ENCODE results near the gene TMEM131.
"Not testable (repeated sequence)": the region's sequence is repeated elsewhere in the genome, so short reads cannot be mapped to it uniquely, and the experiment has no call there.

TMEM131 gene

DNA sequence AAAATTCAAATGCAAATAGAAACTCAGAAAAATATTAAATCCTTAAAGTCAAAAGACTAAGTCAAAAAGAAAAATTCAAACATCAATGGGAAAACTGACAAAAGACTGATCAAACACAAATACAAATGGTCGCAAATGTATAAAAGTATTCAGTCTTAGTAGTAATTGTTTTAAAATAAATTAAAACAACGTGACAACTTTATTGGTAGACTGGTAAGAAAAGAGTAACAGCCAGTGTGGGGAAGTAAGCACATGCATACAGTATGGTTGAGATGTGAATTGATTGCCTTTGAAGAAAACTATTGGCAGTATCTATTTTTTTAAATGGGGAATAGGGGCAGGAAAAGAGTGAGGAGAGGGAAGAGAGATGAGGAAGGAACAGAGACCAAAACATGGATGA lies 9.8 kb downstream of the TMEM131 start:
- DNase-seq = no peak

DNA sequence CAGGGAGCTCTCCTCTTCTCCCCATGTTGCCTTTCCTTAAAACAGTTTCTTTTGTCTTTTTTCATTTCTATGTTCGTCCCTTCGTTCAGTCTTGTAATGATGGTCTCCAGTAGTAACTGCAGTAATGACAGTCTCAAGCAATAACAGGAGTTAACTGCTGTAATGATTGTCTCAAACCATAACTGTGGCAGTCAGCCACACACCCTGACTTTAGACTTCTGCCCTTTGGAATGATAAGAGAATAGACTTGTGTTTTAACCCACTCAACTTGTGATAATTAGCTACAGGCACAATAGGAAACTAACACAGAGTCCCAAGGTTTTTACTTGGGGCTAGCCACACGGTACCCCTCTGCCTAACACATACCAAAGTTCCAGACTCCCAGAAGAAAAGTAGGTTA lies 12.1 kb downstream of the TMEM131 start:
- no peak for DNase-seq

DNA sequence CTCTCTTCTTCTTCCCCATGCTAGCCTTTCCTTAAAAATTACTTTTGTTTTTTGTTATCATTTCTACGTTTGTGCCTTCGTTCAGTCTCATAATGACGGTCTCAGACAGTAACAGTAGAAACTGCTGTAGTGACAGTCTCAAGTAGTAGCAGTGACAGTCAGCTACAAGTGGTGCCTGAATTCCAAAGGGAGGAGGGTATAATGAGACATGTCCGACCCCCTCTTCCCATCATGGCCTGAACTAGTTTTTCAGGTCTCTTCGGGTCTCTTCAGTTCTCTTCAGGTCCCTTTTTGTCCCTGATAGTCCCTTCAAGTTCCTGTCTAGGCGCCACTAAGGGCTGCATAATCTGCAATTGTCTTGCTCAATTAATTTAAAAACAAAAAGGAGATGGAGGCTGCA lies 12.6 kb downstream of the TMEM131 start:
- DNase-seq = no peak

DNA sequence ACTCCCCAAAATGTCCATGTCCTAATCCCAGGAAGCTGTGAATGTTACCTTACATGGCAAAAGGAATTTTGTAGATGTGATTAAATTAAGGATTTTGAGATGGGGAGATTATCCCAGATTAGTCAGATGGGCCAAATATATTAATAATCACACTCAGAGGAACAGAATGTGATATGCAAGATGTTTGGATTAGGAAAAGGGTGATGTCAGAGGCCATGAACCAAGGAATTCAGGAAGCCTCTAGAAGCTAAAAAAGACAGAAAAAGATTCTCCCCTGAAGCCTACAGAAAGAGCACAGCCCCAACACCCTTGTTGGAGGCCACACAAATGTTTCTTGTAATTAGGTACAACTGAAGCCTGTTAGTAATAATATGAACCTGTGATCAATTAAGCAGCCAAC lies 13.1 kb downstream of the TMEM131 start:
- DNase-seq = no peak

DNA sequence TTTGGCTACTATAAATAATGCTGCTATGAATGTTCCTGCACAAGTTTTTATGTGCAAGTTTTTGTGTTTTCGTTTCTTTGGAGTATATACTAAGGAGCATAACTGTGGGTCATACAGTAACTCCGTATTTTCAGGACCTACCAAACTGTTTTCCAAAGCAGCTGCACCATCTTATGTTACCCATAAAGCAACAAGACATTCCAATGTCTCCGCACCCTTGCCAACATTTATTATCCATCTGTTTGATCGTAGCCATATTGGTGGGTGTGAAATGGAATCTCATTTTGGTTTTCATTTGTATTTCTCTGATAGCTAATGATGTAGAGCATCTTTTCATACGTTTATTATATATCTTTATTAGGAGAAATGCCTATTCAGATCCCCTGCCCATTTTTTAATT lies 13.8 kb downstream of the TMEM131 start:
- DNase-seq = no peak

DNA sequence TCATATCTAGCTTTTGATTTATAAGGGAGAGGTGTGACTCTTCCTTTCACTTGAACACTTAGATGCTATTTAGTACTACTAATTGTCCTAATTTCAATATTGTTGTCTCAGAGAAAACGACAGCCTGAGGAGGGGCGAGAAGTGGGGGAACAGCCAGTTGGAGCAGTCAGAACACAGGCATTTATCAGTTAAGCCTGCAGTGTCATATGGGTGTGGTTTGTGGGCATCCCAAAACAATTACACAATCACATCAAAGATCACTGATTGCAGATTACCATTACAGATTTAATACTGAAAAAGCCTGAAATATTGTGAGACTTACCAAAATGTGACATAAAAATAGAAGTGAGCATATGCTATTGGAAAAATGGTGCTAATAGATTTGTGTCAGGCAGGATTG lies 15.8 kb downstream of the TMEM131 start:
- DNase-seq = no peak

DNA sequence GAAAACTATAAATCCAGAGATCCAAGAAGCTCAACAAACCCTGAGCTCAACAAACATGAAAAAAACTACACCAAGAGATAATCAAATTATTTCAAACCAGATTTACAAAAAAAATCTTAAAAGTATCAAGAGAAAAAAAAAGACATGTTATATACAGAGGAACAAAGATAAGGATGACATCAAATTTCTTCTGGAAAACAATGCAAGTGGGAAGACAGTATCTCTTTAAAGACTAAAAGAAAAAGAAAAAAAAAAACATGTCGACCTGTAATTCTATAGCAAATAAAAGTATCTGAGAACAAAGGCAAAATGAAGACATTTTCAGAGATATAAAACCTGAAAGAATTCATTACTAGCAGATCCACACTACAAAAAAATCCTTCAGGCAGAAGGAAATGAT lies 21.3 kb downstream of the TMEM131 start:
- DNase-seq = no peak

DNA sequence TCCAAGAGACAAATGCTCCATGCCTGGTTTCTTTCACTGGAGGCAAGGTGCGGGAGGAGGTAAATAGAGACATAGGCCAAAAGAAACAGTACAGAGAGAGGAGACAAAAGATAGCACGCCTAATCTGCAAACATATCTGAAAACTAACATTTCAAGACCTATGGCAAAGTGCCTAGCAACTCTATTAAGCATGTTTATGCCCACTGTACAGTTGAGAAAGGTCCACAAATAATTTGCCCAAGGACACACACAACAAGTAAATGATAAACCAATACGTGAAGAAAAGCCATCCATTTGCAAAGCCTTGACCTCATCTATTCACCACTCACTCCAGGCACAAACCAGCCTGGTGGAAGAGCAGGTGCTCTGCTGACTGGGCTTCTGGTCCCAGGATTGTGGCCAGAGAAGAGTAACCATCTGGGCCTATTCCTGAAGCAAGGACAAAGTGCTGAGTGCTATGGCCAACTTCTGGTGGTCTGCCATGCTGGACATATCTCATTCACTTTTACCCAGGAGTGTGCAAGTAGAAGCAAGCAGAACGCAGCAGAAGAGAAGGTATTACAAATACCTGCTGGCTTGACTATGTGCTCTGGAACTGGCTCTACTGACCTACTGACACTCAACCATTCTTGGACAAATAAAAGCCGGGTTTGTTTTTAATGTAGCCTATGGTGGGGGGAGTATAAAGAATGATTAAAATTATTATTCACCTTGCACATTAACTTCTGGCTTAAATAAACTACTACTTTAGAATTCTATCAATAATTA lies 25.3 kb downstream of the TMEM131 start:
- DNase-seq = no peak

DNA sequence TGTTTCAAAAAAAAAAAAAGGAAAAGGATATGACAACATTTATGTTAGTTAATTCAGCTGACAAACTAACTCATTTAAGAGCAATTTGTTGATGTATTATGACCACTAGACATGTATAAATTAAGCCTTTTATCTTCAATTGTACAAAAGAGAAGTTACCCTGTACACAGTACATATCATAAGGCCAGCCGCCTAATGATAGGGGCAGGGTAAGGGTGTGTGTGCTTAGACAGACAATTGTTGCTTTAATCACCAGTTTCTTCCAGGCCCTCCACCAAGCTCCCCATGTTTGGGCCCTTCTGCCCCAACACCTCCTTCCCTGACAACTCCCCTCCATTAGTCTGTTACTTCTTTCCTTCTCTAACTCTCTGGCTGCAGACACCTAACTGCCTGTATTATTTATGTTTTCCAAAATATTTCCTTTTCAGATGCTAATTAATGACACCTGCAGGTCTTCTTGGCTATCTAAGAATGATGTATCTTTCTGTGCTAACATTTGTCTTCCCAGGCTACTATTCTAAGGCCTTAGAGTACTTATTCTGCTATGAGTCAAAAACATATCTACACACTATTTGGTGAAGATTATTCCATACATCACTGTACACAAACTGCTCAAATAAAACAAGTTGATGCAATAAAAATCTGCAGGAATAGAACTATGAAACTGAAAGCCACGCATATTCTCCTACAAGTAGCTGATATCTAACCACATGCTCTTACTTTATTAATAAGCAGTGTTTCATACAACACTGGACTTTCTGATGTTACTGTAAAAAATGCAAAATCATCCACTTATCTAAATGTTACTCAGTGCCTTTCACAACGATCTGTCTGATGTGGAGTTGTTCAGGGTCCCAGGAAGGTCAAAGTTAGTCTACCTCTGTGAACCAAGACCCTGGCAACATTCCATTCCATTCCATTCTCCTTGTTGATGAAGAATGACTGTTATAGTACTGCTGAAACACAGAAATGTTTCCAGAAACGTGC lies 26.4 kb downstream of the TMEM131 start:
- no peak for DNase-seq

DNA sequence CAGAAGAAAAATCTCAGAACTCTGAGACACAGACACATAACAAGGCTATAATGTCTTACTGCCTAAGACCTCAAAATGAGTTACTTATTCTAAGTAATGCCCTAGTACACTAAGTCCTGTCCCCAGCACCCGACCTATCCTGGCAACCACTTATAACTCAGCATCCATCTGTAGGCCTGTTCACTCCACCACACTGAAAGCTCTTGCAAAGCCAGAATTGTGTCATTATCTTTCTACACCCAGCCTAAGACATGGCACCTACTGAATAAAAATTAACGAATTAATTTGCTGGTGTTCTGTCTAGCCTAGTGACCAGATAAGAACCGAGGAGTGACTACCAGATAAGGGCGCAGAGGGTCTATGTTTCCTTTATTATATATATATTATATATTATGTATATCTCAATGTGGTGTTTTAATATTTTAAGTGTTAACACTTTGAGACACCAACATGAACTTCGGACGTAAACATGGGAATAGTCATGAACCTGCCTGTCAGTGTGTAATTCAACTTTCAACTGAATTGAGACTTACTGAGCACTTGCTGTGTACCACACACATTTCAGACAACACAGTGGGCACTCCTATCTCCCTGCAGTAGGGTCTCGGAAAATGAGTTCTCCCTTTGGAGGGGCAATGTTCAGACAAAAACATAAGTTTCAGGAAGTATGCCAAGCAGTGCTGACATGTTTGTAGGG lies 27.7 kb downstream of the TMEM131 start:
- DNase-seq = no peak

DNA sequence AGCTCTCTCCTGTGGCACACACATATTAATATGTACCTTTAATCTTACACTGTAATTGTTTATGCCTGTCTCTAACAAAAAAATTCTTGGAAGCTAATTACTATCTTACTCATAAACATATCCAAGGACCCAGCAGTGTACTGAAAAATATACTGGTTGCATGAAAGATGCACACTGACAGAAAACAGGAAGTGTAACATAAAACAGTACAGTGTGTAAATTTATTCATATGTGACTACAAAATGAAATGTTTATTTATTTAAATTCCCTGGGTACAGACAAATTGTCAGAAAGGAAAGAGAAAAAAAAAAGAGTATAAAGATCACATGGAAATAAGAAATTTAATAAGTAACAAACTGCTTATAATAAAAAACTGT lies 28.5 kb downstream of the TMEM131 start:
- no peak for DNase-seq

DNA sequence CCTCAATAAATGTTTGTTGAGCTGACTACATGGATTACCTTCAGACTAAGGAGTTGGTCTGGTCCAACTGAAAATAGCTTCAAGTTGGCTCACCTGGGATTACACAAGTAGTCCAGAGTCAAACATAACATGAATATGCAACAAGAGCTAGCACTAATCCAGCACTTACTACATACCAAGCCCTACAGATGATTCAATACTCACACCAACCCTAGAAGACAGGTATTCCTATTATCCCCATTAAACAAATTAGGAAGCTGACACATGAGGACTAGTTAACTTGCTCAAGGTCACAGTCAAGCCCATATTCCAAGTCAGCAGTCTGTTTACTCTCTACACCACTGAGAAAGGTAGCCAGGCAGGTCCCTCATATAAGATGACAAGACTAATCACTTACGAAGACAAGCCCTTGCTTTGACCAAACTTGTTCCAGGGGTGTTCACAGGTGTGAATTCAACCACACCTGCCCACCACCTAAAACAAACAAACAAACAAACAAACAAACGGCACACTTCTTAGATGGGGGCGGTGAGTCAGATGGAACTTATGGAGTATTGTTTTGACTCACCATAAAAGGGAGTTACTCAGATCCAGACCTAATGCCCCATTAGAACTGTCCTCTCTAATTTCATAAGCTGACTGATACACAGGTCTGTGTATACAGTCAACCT lies 29.1 kb downstream of the TMEM131 start:
- no peak for DNase-seq

DNA sequence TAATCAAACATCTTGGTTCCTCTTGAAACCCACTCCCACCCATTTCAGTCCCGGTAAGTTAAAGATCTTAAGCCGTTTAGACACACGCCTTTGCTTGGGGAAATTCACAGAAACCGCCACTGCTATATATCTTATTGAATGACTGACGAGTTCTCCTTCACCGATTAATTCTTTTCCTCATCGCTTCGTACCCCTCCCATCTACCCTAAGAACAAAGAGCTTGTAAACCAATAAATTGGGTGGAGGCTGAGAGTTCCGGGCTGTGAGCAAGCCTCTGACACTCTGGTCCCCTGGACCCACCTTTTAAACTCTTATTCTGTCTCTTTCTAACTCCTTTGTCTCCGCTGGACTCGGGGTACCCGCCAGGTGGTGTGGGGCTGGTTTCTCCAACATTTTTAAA lies 30.6 kb downstream of the TMEM131 start:
- no peak for DNase-seq

DNA sequence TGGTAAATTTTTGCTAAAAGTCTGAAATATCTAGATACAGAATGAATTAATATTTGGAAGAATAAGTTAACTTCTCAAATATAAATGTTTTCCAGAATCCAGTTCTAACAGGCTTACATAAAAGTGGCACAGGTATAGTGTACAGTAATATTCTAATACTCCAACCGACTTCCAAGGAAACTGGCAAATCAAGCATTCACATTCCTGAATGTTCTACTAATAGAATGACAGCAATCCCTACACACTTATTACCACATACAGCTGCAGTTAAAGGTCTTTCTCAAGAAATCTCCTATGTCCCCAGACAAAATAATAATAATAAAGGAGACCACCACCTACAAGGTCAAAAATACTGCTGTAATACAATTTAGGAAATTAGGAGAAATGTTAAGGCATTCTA lies 31.9 kb downstream of the TMEM131 start:
- no peak for DNase-seq

DNA sequence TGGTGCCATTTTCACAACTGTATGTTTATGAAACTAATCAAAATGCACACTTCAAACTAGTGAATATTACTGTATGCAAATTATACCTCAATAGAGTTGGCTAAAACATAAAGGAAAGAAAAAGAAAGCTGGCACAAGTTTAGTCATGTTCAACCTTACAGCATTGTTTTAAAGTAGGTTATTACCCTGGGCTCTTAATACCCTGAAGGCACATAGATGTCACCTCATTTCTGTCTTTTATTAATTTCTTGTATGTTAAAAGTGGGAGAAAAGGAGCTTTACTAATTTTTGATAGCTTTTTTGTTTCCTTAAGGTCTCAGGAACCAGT lies 32.7 kb downstream of the TMEM131 start:
- no peak for DNase-seq

DNA sequence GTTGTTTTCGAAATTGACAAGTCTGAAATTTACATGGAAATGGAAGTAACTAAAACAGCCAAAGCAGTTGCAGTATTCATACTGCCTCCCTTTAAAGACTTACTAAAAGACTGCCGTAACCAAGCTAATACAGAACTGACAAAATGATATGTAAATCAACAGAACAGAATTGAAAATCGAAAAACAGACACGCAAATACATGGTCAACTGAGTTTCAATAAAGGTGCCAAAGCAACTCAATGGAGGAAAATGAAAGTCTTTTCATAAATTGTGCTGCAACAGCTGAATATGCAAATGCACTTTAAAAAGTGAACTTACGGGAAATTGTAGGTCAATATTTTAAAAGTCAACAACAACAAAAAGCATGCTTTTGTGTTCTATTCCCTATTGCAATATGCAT lies 34.2 kb downstream of the TMEM131 start:
- DNase-seq = no peak

DNA sequence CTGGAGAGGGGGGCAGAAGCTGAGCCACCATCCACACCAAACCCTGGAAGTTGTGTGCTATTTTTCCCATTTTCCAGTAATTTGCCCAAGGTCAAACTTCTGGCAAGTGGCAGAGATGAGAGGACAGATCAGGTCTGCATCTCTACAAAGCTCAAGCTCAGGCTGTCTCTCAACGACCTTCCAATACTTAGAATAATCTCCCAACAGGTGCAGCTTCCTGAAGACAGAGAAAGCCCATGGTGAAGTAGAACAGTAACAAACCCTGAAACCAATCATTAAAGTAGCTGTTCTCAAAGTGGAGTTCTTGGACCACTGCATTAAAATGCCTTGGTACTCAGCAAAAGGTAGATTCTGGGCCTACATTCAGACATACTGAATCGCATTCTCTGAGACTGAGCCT lies 37.6 kb downstream of the TMEM131 start:
- no peak for DNase-seq

DNA sequence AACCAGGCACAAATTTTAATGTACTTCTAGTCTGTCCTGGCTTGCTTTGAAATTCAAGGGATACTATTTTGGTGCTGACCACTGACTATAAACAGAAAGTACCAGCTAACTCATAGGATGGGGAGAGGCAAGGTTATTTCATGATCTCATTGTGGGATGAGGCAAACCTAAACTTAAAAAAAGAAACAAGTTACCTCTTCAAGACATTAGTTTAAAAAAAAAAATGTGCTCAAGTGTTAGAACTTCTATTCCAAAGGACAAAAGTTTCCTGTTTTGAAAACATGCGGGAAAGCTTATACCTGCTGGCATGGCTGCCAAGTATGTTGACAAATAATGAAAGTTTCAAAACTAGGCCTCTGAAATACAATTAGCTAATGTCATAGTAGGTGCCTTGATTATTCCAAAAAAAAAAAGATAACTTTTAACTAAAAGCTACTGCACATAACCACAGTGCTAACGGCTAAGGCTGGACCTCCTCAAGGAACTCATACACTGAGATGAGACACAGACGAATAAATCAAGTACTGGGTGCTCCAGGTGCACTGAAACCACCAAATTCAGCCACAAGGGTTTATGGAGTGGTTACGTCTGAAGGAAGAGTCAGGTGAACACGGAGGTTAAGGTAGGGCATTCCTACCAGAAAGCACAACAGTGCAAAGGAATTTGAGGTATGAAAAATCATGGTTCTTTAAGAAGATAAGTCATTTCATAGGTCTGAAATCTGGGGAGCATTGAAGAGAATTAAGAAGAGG lies 38.1 kb downstream of the TMEM131 start:
- DNase-seq = no peak

DNA sequence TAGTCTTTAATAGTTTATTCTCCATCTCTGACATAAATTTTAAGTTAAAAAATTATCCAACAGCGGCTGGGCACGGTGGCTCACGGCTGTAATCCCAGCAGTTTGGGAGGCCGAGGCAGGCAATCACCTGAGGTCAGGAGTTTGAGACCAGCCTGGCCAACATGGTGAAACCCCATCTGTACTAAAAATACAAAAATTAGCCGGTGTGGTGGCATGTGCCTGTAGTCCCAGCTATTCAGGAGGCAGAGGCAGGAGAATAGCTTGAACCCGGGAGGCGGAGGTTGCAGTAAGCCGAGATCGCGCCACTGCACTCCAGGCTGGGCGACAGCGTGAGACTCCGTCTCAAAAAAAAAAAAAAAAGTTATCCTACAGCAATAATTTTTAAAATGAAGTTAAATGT lies 39.0 kb downstream of the TMEM131 start:
- not testable (repeated sequence) for DNase-seq

DNA sequence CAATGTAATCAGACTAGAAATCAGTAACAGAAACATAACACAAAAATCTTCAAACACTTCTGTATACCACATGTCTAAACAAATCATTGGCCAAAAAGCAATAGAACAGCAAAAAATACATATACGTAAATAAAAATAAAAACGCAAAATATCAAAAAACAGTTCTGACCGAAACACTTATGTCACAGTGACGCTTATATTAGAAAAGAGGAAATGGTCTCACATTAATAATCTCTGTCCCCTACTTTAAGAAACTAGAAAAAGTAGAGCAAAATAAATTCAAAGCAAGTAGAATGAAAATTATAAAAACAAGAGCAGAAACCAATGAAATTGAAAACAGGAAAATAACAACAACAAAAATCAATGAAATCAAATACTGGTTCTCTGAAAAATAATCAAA lies 41.9 kb downstream of the TMEM131 start:
- DNase-seq = no peak

DNA sequence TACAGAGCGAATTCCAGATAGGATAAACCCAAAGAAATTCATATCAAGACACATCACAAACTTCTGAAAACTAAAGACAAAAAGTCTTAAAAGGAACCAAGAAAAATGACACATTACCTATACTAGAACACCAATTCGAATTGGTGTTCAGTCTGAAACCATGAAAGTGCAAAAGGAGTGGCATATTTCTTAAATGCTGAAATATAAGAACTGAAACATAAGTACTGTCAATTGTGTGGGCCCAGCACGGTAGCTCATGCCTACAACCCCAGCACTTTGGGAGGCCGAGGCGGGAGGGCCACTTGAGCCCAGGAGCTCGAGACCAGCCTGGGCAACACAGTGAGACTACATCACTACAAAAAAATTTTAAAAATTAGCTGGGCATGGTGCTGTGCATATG lies 43.4 kb downstream of the TMEM131 start:
- no peak for DNase-seq

DNA sequence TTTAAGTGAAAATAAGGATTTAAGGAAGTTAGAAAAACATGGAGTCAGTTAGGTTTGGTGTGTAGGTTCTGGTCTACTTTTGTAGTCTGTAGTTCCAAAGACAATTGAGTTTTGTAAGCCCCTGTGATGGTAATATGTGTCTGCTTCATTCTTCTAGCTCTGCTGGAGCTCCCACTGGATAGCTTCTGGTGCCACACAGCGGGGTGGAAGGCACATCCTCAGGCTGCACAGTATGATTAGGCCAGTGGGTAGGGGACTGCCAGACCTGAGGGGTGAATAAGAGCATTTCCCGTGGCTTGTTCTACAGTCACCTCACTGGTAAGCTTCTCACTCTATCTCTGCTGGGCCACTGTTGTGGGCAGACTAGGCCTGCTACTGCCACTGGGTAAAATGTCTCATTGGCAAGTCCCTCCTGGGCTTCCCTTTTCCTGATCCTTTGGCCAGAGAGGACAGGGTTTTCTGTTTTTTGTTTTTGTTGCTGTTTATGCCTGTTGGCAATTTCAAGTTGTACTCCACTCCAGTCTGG lies 44.5 kb downstream of the TMEM131 start:
- DNase-seq = peak; percentile 62
